NCI-H1694 (cell line): ENCODE results near the gene PRKACA.
A peak's percentile ranks its signal among the peaks of the same experiment; 100 is the strongest.

Experiments
- DNase-seq: peaks from one replicate; lab custom pipeline; 2025; lab: John Stamatoyannopoulos, UW

Gene PRKACA

DNA sequence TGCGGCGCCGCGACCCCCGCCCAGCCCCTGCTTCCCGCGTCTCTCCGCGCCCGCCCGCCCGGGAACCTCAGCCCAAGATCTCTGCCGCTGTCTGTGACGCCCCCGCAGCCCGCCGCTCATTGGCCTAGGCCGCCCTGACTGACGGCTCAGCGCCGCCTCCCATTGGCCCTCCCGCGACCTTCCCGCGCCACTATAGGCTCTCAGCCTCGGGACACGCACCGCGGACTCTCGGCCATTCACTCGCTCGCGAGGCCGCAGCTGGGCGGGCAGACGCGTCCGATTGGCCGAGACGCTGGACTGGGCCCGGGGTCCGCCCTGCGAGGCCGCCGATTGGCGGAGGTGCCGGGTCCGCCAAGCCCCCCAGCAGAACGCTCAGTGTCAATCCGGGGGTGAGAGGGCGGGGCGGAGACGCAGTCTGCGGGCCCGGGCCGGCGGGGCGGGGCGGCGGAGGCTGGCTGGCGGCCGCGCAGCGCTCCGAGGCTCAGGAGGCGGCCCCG lies at the start of gene PRKACA:
TSS of gene PRKACA (minus strand) at position 95 of the 497 bp plus-strand sequence. CDS start 215 bp downstream, outside the sequence.
- peak; percentile 94 for DNase-seq

DNA sequence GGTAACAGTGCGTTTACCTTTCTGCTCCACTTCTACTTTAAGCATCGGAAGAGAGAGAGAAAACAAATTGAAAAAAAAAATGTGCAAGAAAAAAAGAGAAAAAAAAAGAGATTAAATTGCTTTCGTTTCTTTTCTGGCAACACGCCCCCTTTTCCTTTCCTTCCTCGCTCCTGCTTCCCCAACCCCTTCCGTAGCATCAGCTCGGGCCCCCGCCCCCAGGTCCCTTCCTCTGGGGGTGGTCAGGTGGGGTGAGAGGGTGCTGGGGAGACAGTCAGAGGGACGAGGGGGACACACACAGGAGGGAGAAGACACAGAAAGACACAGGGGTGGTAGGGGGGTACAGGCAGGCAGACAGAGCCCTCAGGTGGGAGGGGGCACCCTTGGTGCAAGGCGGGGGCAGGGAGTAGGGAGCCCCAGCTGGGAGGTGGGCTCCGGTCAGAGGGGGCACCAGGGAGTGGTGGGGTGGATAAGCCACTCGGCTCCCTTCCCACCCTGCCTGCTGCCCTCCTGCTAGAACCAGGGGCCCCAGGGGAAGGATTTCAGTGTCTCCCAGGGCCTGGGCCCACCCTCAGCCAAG lies 49.5 kb upstream of the PRKACA start:
- DNase-seq: no peak

DNA sequence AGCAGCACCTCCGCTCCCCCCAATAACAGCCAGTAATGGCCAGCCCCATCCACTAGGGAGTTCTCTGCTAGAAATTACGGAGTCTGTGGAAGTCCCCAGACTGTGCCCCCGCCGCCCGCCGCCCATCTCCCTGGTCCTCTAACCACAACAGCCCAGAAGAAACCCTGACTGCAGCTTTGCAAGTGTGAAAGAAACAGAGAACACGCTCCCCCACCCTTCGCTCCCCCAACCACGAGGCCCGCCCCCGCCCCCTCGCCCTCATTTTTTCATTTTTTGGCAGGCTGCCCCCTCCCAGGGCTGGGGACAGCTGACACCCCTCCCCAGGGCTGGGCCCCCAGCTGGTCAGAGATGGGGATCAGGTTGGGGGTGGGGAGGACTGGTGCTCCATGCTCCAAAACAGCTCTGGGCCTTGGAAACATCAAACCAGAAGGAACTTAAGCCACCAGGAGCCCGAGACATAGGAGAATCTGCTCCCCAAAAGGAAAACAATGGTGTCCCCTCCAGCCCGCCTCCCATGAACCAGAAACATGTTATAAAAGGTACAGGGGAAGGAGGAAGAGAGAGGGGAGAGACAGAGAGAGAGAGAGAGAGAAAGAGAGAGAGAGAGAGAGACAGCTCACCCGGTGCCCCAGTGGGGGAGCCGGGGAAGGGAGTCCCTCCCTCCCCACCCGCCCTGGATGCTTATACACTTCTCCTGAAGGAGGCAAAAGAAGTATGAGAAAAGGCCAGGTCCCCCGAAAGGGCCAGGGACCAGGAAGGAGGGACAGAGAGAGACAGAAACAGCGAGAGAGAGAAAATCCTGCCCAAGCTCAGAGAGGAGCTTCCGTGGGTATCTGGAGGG lies 48.6 kb upstream of the PRKACA start:
- no peak for DNase-seq

DNA sequence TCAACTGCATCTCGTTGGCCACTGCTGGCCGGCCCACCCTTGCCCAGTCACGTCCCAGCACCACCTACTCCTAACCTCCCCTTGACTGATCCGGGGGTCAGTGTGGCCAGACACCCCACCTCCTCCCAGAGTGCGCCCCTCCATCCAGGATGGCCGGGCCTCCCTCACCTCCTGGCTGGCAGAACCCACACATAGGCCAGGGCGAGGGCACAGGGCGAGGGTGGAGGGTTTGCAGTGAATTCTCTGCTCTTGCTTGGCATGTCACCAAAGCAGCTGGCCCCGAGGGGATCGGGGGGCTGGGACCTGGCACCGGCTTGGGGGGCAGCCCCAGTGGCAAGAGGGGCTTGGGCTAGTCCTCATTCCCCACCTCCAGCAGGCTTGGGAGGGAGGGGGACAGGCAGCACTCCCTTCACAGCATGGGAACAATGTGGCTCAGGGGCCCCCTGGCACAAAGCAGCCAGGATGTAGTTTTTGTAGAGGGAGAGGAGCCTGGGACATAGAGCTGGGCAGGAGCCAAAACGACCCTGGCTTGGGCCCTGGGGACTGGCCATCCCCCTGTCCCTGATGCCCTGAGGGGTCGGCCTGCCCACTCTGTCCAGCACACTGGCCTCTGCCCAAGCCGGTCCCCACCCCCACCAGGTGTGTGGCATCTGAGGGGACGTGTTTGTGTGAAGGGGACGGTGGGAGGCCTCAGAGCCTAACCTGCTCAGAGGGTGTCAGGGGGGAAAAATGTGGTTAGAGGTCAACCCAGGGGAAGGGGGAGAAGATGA lies 47.3 kb upstream of the PRKACA start:
- DNase-seq: no peak

DNA sequence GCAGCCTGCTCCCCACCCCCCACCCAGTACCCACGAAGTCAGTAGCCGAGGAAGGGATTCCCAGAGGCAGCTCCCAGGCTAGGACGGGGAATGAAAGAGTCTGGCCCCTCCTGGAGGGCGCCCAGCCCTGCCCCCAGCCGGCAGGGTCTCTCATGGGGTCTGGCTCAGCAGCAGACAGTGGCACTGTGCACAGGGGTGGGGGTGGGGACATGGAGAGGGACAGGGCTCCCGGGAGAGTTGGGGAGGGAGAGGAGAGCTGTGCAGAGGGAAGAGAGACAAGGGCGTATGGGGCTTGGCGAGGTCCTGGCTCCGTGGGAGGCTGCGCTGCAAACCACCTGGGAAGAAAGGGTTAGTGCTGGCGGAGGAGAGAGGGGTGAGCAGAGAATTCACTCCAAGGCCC lies 46.5 kb upstream of the PRKACA start:
- no peak for DNase-seq

DNA sequence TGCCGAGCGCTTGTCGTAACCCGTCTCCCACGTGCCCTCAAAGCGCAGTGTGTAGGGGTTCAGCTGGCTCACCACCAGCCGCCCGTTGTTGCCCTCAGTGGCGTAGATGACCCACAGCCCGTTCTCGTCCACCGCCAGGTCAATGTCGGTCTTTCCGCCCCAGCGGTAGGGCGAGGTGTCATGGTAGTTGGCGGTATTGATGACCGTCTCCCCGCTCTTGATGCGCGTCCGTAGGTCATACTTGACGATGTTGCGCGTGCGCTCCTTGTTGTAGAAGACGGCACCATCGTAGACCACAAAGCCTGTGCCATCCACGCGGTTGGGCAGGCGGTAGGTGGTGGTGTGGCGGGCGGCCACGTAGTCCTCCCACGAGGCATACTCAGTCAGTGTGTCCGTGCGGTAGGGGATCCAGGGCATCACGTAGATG lies 45.3 kb upstream of the PRKACA start:
- no peak for DNase-seq

DNA sequence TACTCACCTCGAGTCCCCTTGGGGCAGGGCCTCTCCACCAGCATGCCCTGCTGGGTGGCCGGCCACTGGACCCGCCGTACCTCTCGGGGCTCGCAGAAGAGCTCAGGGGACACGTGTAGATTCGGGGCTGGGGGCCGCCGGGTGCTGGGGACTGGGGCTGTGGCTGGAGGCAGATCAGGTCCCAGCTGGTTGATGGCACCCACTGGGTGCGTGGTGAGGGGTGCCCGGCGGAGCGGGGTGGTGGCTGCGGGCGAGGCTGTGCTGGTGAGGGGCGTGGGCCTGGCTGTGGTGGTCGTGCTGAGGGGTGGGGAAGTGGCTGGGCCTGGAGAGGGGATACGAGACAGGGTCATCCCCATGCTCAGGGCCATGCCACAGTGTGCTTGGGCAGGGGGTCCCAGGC lies 43.7 kb upstream of the PRKACA start:
- no peak for DNase-seq

DNA sequence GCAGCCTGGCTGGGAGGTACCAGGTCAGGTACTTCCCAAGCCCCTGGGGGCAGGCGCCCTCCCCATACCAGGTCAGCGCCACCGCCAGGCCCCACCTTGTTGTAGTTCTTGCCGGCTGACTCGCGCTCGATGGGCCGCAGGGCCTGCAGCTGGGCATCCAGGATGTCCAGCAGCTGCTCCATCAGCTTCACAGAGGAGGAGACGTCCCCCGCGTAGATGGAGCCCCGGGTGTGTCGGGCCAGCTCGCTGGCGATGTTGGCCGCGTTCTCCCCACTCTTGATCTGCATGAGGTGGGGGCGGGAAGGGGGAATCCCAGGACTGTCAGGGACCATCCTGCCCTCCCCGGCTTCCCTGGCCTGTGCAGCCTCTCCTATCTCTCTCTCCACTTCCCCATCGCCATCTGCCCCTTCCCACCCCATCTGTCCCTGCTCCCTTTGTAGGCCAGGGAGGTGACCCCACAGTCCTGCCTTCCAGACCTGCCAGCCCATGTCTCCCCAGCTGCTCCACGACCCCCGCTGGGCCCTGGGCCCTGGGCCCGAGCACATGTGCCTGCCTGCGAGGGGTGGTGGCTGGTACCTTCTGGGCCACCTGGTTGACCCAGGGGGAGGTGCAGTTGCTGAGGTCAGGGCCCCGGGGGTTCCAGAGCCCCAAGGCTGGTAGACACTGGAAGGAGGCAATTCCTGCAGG lies 42.6 kb upstream of the PRKACA start:
- DNase-seq: no peak

DNA sequence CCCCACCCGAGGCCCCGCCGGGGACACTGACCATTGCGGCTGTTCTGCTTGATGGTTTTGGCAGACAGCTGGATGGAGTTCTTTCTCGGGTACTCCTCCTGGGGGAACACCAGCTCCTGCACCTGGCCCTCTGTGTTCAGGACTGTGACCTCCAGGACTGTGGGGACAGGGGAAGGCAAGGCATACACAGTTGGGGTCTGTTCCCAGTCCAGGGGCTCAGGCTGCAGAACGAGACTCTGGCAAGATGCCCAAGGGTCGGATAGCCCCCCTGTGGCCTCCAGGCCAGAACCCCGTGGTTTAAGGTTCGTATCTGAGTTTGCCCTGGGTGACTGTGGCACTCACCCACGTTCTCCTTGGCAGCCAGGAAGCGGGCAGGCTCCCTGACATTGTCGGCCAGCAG lies 41.5 kb upstream of the PRKACA start:
- no peak for DNase-seq

DNA sequence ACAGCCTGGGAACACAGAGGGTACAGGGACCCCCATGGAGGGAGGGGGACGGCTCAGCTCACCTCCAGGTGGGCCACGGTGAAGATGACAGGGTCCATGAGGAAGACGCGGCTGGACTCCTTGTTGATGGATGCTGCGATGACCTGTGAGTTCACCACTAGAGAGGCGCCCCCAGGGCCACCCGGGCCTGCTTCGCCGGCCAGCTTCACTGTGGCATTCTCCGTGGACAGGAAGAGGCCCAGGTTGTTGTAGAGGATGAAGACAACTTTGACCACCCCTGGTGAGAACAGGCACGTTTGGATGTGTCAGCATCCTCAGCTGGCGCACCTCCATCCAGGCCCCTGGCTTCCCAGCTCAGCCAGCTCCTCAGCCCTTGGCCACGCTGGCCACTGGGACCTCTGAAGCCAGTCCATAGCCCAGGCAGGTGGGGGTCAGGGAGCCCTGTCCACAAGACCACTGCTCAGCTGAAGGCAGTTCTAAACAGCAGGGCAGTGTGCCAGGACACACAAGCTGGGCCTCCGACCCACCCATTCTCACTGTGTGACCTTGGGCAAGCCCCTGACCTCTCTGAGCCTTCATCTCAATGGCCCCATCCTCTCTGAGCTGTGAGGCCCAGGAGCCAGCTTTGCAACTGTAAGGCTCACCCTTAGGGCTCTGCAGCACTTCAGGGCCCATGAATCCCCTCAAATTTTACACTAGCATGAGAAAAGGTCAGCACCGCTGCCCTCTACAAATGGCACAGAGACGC lies 40.9 kb upstream of the PRKACA start:
- DNase-seq: no peak

DNA sequence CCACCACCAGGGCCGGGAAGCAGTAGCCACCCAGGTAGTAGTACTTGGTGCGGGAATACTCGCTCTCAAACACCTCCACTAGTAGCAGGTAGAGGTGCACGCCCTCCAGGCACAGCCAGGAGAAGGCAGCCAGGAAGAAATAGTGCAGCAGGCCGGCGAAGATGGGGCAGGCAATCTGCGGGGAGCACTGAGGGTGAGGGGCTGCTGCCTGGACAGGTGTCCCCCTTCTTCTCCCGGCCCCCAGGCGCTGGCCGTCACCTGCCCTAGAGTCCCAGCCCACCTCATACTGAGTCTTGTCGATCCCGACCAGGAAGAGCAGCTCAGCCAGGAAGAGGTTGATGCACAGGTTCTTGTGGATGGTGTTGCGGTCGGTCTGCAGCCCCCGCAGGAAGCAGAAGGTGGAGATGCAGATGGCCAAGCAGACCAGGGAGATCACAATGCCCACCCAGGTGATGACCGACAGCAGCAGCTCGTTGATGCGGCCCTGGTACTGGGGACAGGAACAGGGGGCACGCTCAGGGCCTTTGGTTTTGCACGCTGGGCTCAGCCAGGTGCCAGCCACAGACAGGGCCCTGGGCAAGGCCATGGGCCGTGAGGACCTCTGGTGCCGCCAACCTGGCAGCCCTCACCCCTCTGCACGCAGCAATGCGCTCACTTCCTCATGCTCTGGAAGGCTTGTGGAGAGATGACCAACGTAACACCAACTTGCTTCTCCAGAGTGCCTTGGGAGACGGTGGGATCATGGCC lies 39.6 kb upstream of the PRKACA start:
- no peak for DNase-seq

DNA sequence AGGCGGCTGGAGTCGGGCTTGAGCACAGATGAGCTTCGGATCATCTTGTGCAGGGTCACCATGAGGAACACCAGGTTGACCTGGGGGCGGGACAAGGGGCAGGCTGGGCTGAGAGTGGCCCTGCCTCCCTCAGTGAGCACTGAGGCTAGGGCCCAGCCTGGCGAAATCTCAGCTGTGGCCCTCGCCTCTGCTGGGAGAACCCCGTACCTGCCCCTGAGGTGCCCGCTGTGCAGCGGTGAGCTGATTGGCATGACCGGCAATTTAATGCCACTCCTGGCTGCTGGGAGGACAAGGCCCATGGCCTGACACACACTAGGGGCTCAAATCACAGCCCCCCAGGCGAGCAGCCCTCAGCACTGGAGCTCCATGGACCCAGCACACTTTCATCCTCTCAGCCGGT lies 38.6 kb upstream of the PRKACA start:
- no peak for DNase-seq

DNA sequence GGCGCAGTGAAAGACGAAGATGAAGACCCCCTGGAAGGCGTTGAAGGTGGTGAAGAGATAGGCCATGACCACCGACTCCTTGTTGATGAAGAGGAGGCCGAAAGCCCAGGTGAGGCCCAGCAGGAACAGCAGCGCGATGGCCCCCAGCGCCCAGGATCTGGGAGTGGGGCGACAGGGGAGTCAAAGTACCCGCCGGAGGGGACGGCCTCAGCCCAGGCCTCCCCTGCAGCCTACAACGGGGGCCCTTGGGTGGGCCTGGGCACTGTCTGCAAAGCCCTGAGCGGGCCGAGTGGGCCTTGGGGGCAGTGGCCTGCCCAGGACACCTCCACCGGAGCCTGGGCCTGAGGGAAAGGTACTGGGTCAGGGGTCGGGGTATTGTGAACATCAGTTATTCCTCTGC lies 37.8 kb upstream of the PRKACA start:
- no peak for DNase-seq

DNA sequence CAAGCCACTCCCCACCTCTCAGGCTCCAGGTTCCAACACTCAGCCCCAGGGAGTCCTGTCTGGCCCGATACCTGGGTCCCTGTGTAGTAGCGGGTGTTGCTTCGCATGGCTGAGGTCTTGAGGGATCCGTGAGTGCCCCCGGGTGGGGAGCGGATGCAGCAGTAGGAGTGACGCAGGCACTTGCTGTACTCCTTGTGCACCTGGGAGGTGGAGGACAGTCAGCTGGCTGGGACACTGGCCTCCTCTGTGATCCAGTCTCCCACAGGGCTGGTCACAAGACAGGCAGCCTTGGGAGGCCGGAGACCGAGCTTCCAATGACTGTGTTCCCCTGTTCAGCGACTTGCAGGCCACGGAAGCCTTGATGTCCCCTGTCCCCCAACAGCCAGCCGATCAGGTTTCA lies 35.2 kb upstream of the PRKACA start:
- DNase-seq: no peak

DNA sequence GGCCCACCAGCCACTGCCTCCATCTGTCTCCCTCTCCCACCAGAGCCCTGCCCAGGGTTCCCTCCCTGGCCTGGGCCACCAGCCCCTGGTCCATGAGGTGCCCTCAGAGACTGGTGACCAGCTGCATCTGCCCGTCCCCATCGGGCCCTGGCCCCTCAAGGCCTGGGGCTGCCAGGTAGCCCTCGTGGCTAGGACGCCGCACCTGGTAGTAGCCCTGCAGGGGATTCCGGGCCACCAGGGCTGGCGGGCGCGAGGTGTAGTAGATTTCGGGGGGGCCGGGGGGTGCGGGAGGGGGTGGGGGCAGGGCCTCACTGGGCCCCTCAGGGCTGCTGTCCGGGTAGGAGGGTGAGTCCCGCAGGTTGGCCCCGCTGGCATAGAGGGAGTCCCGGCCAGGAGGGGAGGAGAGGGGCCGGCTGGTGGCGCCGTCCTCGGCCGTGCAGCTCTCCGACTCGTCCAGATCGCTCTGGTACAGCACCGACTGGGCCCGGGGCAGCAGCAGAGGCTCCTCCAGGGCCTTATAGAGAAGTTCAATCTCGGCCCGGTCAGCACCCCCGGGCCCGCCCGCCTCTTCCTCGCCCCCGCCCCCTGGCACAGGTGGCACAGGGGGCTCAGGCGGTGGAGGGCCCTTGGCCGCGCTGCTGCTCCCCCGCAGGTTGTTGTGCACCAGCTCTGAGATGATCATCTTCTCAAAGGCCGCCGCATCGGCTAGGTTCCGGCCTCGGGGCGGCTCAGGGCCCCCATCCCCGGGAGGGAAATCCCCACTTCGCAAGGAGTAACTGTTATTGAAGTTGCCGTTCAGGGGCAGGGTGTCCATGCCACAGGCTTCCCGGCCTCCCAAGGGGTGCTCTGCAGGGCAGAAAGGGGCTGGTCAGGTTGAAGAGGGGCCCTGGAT lies 33.5 kb upstream of the PRKACA start:
- no peak for DNase-seq

DNA sequence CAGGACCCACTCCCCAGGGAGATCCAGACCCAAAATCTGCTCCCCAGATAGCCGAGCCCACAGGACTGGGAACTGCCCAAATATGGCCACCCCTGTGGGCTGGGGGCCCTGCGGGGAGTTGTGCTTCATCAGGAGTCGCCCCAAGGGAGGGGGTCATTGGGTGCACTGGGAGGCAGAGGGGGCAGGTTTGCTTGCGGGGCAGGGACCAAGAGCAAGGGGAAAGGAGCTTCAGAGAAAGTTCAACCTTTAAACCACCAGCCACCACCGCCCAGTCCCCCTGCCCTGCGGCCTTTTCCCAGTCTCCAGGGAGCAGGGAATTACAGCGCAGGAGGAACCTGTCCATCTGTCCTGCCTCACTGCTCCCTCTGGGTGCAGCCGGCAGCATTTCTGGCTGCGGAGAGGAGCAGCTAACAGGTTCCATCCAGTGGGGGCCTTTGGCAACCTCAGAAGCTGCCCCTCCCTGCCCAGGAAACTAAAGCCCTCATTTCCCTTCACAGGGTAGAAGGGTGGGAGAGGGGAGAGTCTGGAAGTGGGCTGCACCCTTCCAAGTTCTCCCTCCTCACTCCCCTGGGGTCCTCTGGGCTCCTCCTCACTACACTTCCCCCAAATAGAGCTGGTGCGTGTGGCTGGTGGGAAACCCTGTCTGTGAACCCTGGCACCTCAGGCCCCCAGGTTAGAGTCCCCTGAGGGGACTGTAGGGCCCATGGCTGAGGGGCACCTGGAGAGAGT lies 32.6 kb upstream of the PRKACA start:
- DNase-seq: no peak

DNA sequence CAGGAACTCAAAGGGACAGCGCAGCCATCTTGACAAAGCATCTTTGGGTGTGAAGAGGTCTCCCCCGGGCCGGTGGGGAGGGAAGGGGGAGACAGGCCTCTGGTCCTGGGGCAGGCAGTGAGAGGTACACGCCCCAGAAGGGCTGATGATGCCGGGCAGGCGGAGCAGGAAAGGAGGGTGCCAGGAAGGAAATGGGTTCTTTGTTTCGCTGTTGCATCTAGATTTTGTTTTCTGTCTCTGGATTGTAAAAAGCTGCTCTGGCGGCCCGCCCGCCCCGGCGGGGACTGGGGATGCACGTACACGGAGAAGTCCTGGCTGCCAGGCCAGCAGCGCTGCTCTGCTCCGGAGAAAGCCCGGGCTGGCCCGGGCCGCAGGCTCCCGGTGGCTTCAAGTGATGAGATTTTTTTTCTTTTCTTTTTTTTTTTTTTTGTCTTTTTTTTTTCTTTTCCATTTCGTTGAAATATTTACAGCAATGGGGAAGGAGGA lies 32.0 kb upstream of the PRKACA start:
- no peak for DNase-seq

DNA sequence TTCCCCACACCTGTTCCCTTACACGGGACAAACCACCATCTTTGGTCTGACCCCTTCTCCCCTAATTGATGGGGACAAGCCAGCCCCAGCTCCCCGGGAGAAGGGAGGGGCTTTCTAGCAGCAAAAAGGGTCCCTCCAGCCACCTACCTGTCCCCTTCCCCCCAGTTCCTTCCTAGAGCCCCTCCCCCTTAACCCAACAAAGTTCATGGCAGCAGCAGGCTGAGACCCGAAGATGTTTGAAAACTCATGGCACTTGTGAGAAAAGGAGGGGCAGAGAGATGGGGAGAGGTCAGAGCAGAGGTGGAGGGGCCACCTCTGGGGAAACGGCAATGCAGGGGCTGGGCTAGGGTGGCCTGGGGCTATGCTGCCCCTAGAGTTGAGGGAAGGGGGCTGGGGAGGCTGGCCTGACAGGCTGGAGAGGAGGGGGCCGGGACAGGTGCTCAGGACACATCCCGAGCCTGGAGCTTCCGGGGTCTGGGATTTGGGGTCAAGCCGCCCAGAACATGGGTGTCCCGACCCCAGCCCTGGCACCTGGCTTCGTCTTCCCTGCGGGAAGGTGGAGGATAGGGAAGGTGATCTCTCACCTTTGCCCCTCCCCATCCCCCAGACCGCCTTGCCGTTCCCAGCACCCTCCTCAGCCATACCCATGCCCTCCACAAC lies 31.3 kb upstream of the PRKACA start:
- no peak for DNase-seq
